ENCODE data around the gene CCSER2.

GRCh38 chr10:84353052-84353803 is 24.8 kb downstream of the CCSER2 start:
- no peak for TF ChIP-seq EZH2 (IDR thresholded peaks at IDR 0.05; ENCODE audit: borderline replicate concordance, insufficient read depth, low read depth, low read length, poor library complexity, severe bottlenecking)
- TF ChIP-seq CTCF (IDR thresholded peaks at IDR 0.05), result no peak
